Ishikawa (cell line): ENCODE results near the gene FBH1.

Experiments
- CEBPB ChIP-seq: IDR thresholded peaks from 2 replicates; pipeline ENCODE4 v1.6.1; 2012
- EGR1 ChIP-seq: IDR thresholded peaks from 2 replicates; pipeline ENCODE4 v1.6.1; 2012
- EP300 ChIP-seq: IDR thresholded peaks from 2 replicates; pipeline ENCODE4 v1.6.1; 2012; ENCODE audit warnings: borderline replicate concordance
- FOXM1 ChIP-seq: IDR thresholded peaks from 2 replicates; pipeline ENCODE4 v1.6.1; 2012; ENCODE audit warnings: low read depth, borderline replicate concordance
- RAD21 ChIP-seq: IDR thresholded peaks from 2 replicates; pipeline ENCODE4 v1.6.1; 2012; ENCODE audit warnings: low read depth
- TAF1 ChIP-seq: IDR thresholded peaks from 2 replicates; pipeline ENCODE4 v1.6.1; 2012; ENCODE audit warnings: low read depth, mild to moderate bottlenecking
- TCF12 ChIP-seq: IDR thresholded peaks from 2 replicates; pipeline ENCODE4 v1.6.1; 2012; ENCODE audit warnings: low read depth
- TEAD4 ChIP-seq: IDR thresholded peaks from 2 replicates; pipeline ENCODE4 v1.6.1; 2012
- TF ChIP-seq, protein P1 (sequence below): IDR thresholded peaks from 2 replicates; pipeline ENCODE4 v1.6.1; 2012
- TF ChIP-seq, protein P2 (sequence below): IDR thresholded peaks from 2 replicates; pipeline ENCODE4 v1.6.1; 2012

DNA sequence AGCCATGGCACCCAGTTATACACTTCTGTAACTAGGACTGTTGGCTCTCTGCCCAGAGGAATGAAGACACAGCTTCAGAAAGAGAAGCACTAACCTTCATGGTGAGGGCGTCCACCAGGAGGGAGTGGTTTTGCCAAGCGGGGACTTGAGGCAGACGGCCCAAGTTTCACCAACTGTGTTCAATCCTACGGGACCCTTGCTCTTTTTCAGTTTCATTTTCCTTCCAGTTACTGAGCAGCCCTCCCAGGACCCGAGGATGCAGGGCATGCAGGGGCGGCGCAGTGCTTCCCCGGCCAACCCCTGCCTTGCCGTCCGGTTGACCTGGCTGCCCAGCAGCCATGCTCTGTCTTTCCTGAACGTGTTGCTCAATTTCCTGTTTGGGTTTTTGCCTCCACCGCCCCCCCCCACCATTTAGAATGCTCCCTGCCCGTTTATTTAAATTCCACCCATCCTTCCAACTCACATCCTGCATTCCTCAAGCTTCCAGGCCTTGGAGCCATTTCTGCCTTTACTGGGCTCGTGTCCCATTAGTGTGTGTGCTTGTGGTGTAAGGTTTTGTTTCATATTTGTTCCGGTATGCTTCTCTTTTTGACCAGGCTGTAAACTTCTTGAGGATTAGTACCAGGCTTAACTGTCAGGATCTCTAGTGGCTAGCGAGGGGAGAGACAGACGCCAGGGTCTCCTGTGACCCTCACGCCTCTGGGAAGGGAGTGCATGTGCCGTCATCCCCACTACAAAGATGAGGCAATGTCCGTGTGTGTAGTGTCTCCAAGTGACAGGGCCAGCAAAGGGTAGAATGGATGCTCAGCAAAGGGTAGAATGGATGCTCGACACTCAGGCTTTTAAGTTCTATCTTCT is 55.7 kb downstream of the FBH1 start:
- TF ChIP-seq, protein P1, sequence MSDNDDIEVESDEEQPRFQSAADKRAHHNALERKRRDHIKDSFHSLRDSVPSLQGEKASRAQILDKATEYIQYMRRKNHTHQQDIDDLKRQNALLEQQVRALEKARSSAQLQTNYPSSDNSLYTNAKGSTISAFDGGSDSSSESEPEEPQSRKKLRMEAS: no peak
- TF ChIP-seq RAD21 (no peak), TAF1 (no peak), EP300 (no peak), CEBPB (no peak), TCF12 (no peak), TEAD4 (no peak), EGR1 (no peak), FOXM1 (no peak)
- TF ChIP-seq, protein P2, sequence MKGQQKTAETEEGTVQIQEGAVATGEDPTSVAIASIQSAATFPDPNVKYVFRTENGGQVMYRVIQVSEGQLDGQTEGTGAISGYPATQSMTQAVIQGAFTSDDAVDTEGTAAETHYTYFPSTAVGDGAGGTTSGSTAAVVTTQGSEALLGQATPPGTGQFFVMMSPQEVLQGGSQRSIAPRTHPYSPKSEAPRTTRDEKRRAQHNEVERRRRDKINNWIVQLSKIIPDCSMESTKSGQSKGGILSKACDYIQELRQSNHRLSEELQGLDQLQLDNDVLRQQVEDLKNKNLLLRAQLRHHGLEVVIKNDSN: no peak
